HFFc6 (cell line): Measurements from ENCODE around the gene TXLNA. TPM values are rescaled to one million over a fixed set of nuclear protein-coding genes. Genes with fewer than 3 reads are reported as not detected.

Source experiments
- DNase-seq: peaks from one replicate; pipeline ENCODE4 v3.0.0-alpha.2; 2018
- H3K27ac Mint-ChIP-seq: 2 replicates; pipeline ENCODE4 v1.8.0; 2020; ENCODE audit warnings: mild to moderate bottlenecking, mixed read lengths
- H3K27me3 Mint-ChIP-seq: 2 replicates; pipeline ENCODE4 v1.8.0; 2021; ENCODE audit warnings: mild to moderate bottlenecking, moderate library complexity, mixed read lengths; ENCODE audit not compliant: insufficient read depth
- H3K36me3 Mint-ChIP-seq: 2 replicates; pipeline ENCODE4 v1.8.0; 2021; ENCODE audit warnings: low read depth, mixed read lengths
- H3K4me1 Mint-ChIP-seq: 2 replicates; pipeline ENCODE4 v1.8.0; 2020; ENCODE audit warnings: low read depth, mixed read lengths
- H3K4me3 Mint-ChIP-seq: 2 replicates; pipeline ENCODE4 v1.8.0; 2020; ENCODE audit warnings: mild to moderate bottlenecking, moderate library complexity, mixed read lengths
- H3K9me3 Mint-ChIP-seq: 2 replicates; pipeline ENCODE4 v1.8.0; 2020; ENCODE audit warnings: mild to moderate bottlenecking, mixed read lengths
- total RNA-seq, 6 experiments: library from RNA; stranded (reverse); fragmentation: NEBNext Ultra II Directional; extraction: Animal tissue kit (Norgen Biotek cat#: 25700); gene quantifications; 2 replicates in 1 of 6; 3 replicates in 5 of 6; pipeline ENCODE4 v1.2.3, GENCODE V29; 2021
- TF ChIP-seq, protein P1 (sequence below): fragments of 200-600 bp; sonication (generic); IDR thresholded peaks from 2 replicates; pipeline ENCODE4 v1.5.0; 2021; ENCODE audit warnings: antibody characterized with exemption, mild to moderate bottlenecking

Gene TXLNA
- total RNA-seq, 6 experiments from 2014 or later, result 89.4 to 95.2 (median 93.0) TPM

DNA sequence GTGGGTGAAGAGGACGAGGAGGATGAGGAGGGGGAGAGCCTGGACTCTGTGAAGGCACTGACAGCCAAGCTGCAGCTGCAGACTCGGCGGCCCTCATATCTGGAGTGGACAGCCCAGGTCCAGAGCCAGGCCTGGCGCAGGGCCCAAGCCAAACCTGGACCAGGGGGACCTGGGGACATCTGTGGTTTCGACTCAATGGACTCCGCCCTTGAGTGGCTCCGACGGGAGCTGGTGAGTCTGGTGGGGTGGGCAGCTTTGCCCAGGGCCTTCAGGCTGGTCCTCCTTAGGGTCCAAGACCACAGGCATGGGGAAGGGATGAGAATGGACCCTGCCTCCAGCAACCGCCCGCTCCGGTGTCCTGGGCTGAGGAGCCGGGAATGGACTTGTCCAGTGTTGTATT lies 68.0 kb downstream of the TXLNA start:
- no peaks in the 10 kb centered on the region for H3K36me3 Mint-ChIP-seq
- no peak for DNase-seq
- H3K4me1 Mint-ChIP-seq, result peaks cover 40% of the 10 kb centered on the region
- TF ChIP-seq, protein P1, sequence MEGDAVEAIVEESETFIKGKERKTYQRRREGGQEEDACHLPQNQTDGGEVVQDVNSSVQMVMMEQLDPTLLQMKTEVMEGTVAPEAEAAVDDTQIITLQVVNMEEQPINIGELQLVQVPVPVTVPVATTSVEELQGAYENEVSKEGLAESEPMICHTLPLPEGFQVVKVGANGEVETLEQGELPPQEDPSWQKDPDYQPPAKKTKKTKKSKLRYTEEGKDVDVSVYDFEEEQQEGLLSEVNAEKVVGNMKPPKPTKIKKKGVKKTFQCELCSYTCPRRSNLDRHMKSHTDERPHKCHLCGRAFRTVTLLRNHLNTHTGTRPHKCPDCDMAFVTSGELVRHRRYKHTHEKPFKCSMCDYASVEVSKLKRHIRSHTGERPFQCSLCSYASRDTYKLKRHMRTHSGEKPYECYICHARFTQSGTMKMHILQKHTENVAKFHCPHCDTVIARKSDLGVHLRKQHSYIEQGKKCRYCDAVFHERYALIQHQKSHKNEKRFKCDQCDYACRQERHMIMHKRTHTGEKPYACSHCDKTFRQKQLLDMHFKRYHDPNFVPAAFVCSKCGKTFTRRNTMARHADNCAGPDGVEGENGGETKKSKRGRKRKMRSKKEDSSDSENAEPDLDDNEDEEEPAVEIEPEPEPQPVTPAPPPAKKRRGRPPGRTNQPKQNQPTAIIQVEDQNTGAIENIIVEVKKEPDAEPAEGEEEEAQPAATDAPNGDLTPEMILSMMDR, result no peak
- H3K27me3 Mint-ChIP-seq, result peaks cover 1% of the 10 kb centered on the region; the same call in 1 of the 2 replicates
- no peak overlapping the region for H3K4me3 Mint-ChIP-seq
- H3K9me3 Mint-ChIP-seq, result no peaks in the 10 kb centered on the region
- peak overlapping the region; percentile 83; the same call in 1 of the 2 replicates for H3K27ac Mint-ChIP-seq

Other genes with a start within 250 kb of the TXLNA start
- 100 to 1,000 TPM; 258 to 353 (median 305) TPM for gene PTP4A2, start 241.3 kb upstream of the TXLNA start, total RNA-seq
- 100 to 1,000 TPM; 119 to 160 (median 148) TPM for gene KHDRBS1, start 165.8 kb upstream of the TXLNA start, total RNA-seq
- 10 to 100 TPM; 17.6 to 23.2 (median 20.8) TPM for gene TMEM39B, start 106.7 kb upstream of the TXLNA start, total RNA-seq
- 100 to 1,000 TPM; 116 to 132 (median 122) TPM for gene KPNA6, start 71.6 kb upstream of the TXLNA start, total RNA-seq
- gene CCDC28B, start 20.9 kb downstream of the TXLNA start, total RNA-seq, result 10 to 100 TPM; 12.5 to 15.7 (median 15.3) TPM
- 1 to 10 TPM in 5 of 6 experiments, under 1 TPM in 1; 0.81 to 2.4 (median 2.2) TPM for gene IQCC, start 26.0 kb downstream of the TXLNA start, total RNA-seq
- not detected for gene DCDC2B, start 29.4 kb downstream of the TXLNA start, total RNA-seq
- 10 to 100 TPM; 18.5 to 23.7 (median 20.3) TPM for gene TMEM234, start 42.7 kb downstream of the TXLNA start, total RNA-seq
- 100 to 1,000 TPM; 279 to 313 (median 285) TPM for gene EIF3I, start 42.7 kb downstream of the TXLNA start, total RNA-seq
- 1 to 10 TPM; 1.1 to 2.1 (median 1.5) TPM for gene FAM167B, start 67.5 kb downstream of the TXLNA start, total RNA-seq
- not detected for gene LCK, start 71.6 kb downstream of the TXLNA start, total RNA-seq
- 10 to 100 TPM; 78.5 to 94.9 (median 92.2) TPM for gene HDAC1, start 112.4 kb downstream of the TXLNA start, total RNA-seq
- 10 to 100 TPM in 4 of 6 experiments, 1 to 10 TPM in 2; 7.8 to 12.8 (median 11.4) TPM for gene MARCKSL1, start 156.6 kb downstream of the TXLNA start, total RNA-seq
- gene FAM229A, start 182.8 kb downstream of the TXLNA start, total RNA-seq, result 1 to 10 TPM; 1.1 to 3.0 (median 1.7) TPM
- gene TSSK3, start 182.9 kb downstream of the TXLNA start, total RNA-seq, result 1 to 10 TPM in 1 of 6 experiments, under 1 TPM in 5; 0.38 to 1.2 (median 0.72) TPM
- gene BSDC1, start 214.8 kb downstream of the TXLNA start, total RNA-seq, result 10 to 100 TPM; 52.9 to 65.5 (median 60.1) TPM